GM18517 (cell line): ENCODE data around the gene LTBR.
"Not testable (repeated sequence)": the region's sequence is repeated elsewhere in the genome, so short reads cannot be mapped to it uniquely, and the experiment has no call there.

ENCODE experiments used
- ATAC-seq: cut with Tn5 transposase; IDR thresholded peaks from one replicate; pipeline ENCODE4 v1.9.1; 2021; ENCODE audit warnings: mild to moderate bottlenecking, moderate library complexity; ENCODE audit not compliant: unreplicated experiment

Gene LTBR

GRCh38 chr12:6383572-6384498 lies at the start of gene LTBR:
Gene LTBR (plus strand): TSS chr12:6384162. CDS start chr12:6384359, 197 bp downstream.
- no peak for ATAC-seq

GRCh38 chr12:6334359-6334758 lies 49.6 kb upstream of the LTBR start:
- ATAC-seq: no peak

GRCh38 chr12:6334940-6335450 lies 49.0 kb upstream of the LTBR start:
- ATAC-seq: no peak

DNA sequence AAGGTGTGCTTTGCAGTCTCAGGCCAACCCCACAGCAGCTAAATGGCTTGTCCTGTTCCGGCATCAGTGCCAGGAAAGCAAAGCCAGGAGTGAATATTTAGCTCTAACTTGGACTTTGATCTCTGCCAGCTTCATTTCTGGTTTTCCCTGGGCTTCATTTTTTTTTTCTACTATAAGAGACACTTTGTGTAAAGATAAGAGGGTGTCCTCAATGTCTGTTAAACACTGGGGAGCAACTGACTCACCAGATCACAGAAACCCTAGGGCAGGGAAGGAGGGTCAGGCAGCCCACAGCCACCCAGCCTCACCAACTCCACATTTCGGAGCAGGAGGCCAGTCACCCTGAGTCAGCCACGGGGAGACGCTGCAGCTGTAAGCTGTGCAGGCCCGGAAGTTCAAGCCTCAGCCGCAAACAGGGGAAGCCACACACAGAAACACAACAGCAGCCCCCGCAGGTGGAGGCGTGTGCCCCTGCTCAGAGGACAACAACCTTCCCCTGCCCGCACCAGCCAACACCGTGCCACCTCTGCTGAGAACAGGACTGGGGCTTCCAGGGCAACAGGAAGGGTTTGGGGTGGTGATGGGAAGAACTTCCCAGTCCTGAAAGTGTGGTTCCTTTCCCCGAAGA lies 48.4 kb upstream of the LTBR start:
- peak; percentile 70 for ATAC-seq

DNA sequence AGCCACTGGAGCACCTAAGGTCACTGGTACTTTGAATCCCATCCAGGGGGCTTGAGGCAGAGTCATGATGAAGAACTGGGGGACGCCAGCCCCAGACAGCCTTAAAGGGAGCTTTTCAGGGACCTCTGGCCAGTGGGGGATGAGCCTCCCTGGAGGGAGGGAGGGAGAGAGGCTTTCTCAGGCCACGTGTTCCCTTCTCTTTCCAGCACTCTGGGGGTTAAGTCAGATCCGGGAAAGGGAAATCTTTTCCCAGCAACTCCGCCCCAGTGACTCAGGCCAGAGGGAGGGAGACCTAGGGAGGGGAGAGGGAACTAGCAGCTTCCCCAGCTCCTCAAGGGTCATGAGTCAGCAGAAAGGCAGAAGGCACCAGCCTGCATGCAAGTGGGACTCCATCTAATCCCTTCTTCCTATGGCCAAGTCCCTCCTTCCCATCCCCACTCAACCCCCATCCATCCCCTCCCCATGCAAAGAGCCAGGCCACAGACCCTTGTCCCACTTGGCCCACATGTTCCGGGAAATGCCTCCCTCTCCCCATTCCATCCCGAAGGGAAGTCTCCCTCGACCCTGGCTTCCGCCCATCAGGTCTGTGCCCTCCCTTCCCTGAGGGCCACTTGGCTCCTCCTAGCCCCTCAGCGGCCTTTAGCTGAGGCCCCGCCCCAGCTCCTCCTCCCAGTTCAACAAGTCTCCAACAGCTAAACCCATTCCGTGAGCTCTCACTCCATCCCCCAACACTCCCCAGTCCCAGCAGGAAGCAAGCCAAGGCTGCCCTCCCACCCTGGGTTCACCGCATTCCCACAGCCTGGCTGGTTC lies 47.7 kb upstream of the LTBR start:
- no peak for ATAC-seq

DNA sequence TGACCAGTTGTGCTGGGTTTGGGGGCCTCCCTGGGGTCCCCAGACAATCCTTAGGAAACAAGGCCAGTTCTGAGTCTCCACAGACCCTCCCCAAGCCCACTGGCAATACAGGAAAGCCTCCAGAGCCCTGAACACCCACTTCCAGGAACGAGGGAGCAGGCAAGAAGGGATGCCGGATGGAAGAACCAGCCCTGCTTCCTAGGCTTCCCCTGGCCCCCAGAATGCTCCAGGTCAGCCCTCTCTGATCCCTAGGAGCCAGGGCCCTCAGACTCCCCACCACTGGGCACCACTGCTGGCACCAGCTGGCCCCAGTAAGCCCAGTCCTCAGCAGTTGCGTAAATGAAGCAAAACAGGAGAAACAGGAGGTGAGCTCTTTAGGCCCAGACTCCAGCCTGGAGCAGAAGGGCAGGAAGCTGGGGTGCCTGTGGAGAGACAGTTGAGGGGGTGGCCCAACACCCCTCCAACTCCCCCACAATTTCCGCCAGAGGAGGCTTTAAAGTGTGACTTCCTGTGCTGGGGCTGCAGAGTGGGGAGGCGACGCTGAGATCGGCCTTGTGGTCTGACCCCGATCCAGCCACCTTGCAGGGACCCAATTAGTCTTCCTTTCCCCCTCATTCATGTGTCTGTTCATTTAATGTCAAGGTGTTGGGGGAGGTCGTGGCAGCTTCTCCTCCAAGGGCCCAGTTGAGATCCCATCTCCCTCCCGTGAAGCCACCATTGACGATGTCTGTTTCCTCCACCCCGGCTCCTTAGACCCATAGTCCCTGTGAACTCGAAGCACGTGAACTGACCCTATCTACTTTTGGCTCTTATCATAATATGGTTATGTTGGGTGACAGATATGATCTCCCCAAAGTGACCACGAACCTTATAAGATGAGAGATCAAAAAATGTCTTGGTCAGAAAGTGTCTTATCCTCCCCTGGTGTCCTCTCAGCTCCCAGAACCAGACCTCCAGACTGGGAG lies 46.8 kb upstream of the LTBR start:
- no peak for ATAC-seq

DNA sequence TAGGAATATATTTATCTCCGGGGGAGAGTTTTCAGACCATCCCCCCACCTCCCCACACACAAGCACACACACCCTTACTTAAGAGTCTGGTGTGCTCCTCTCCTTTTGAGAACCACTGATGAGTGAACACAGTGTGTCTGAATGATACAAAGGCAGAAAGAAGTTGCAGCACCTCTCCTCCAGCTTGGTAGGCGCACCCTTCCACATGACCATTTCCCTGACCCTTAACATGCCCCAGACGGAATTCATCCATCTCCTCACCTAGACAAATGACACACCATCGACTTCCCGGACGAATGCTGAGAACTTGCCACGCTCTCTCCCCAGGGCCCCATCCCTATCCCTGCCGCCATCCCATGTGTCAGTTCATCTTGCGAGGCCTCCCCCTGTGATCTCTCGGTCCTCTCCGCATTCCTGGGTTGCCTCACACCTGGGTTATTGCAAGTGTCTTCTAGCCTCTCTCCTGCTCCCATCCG lies 46.0 kb upstream of the LTBR start:
- ATAC-seq: no peak

GRCh38 chr12:6338536-6338935 lies 45.4 kb upstream of the LTBR start:
- ATAC-seq: not testable (repeated sequence)

DNA sequence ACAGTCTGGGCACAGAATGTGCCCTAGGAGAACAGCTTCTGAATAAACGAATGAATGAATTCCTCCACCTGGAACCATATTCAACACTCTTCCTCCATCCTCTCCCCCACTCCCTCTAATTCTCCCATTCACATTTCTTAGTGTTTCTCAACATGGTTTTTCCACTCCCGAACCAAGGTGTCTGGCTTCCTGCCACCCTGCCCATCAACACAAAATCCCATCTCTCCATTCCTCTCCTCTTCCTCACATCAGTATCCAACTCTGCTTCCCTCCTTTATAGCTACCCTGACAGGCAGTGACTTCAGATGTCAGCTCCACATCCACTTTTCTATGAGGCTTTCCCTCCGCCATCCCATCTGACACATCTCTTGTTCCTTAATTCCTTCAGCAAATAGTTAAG lies 45.0 kb upstream of the LTBR start:
- no peak for ATAC-seq

DNA sequence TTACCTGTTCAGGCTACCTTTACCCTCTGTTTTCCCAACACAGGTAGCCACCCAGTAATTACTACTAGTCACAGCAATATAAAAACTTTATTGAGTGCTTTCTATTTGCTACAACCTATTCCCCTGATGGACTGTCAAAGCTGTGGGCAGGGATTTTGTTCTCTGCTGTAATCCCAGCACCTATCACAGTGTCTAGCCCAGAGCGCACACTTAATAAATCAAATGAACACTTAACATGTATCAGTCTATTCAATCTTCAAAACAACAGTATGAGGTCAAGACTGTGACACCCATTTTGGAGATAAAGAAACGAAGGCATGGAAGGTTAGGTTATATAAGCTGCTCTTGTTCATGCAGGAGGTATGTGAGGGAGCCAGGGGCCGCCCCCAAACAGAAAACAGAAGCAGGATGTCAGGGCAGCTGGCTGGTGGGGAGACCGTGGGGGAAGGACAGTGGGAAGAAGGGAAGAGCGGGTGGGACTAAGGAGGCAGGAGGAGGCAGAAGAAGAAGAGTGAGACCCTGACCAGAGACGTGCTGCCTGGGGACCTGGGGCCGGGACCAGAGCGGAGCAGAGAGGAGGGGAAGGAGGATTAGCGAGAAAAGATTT lies 43.8 kb upstream of the LTBR start:
- no peak for ATAC-seq

- no peak for ATAC-seq
These were observed 43.1 kb upstream of the LTBR start for GRCh38 chr12:6340745-6341416.

- ATAC-seq: no peak
These were observed 42.4 kb upstream of the LTBR start, which contains the start of gene TNFRSF1A for GRCh38 chr12:6341417-6342139. Gene TNFRSF1A (minus strand): TSS chr12:6342076. CDS start chr12:6341814, 262 bp downstream.

DNA sequence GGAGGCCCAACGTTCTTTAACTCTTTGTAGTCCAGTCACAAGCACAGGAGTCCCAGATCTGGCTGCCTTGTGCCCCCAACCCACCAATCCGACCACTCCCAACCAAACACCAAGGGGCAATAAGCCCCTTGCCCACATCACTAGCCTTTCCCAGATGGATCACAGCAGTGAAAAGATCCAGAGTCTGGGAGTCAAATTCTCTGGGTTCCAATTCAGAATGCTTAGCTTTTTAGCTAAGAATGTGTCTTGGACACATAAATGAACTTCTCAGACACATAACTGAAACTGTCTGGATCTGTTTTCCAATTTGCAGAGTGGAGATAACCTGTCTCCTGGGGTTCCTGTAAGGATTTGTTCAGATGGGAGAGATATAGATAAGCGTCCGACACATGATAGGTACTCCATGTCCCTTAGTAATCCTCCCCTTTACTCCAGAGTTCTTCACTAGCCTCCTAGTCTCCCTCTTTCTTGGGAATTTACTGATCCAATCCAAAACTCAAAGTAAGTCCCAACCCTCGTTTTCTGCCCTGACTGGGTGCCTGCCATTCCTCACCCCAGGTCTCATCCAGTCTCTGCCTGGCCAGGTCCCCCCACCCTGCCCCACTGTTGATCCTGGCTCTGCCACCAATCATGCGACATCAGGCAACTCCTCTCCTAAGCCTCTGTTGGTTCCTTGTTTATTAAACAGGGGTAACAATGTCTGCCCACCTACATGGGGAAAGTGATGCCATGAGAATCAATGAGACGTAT lies 41.6 kb upstream of the LTBR start:
- no peak for ATAC-seq

DNA sequence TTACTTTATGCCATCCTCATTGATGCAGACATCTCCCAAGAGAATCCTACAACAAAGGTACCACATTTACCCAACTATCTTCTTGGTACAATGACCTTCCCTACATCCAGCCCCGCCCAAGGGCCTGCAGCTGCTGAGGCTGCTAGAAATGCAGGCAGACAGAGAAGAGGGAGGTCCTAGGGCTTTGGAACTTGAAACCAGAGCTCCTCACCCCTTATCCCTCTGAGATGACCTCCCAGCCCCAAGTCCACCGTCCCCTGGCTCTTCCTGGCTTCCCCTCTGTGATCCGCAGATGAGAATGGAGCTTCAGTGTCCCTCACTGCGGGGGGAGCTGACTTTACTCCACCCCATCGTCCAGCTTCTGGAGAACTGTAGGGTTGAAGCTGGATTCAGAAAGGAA lies 40.4 kb upstream of the LTBR start:
- no peak for ATAC-seq

GRCh38 chr12:6344101-6344660 lies 39.8 kb upstream of the LTBR start:
- not testable (repeated sequence) for ATAC-seq

GRCh38 chr12:6345319-6346091 lies 38.5 kb upstream of the LTBR start:
- no peak for ATAC-seq
